Erythroblast (primary cell): ENCODE measurements around the gene CARS1.

Experiments used
- GATA1 ChIP-seq: IDR thresholded peaks from 2 replicates; pipeline ENCODE4 v1.6.1; 2011; ENCODE audit warnings: low read depth, mild to moderate bottlenecking, control low read depth, low read length, moderate library complexity
- POLR2A ChIP-seq: IDR thresholded peaks from 2 replicates; pipeline ENCODE4 v1.6.1; 2011; ENCODE audit warnings: mild to moderate bottlenecking, low read length

DNA sequence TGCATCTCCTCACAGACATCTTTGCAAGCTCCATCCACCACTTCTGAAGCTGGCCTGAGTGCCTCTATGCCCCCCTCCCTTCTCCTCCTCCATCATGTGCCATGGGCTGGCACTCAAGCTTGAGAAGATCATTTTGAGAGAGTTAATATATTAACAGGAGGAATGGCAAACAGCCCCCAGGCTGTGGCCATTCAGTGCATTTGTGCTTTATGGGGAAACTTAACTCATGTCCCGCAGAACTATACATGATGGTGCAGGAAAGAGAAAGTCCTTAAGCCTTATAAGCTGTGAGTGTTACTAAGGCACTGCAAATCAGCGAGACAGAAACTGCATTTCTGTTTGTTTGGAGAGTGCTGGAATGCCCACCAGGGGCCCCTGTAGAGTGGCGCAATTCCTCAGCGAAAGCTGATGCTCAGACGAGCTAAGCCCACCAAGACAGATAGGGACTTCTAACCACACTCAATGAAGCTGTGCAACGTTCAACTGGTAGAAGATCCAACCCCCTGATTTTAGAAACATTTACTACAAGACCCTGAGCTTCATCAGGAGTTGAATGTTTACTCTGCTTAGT is 101.2 kb downstream of the CARS1 start:
- TF ChIP-seq POLR2A (no peak), GATA1 (no peak)
